Smooth muscle cell (in vitro differentiated cells): ENCODE data around the gene MYT1. TPM values are rescaled to one million over a fixed set of nuclear protein-coding genes. Genes with fewer than 3 reads are reported as not detected.

Experiments
- DNase-seq: peaks from one replicate; lab custom pipeline; 2025; ENCODE audit not compliant: unreplicated experiment; lab: John Stamatoyannopoulos, UW
- H2AFZ ChIP-seq: fragments of 200-600 bp; sonication (generic); 2 replicates; pipeline ENCODE4 v1.6.0; 2016; ENCODE audit warnings: antibody characterized with exemption, low read depth, mild to moderate bottlenecking
- H3F3A ChIP-seq: fragments of 200-600 bp; sonication (generic); 2 replicates; pipeline ENCODE4 v1.6.0; 2017; ENCODE audit warnings: antibody characterized with exemption, low read depth
- H3K27ac ChIP-seq: fragments of 200-600 bp; sonication (generic); 2 replicates; pipeline ENCODE4 v1.5.1; 2016; ENCODE audit warnings: low read depth, mild to moderate bottlenecking
- H3K27me3 ChIP-seq: fragments of 200-600 bp; sonication (generic); 2 replicates; pipeline ENCODE4 v1.6.1; 2016; ENCODE audit warnings: low read depth, mild to moderate bottlenecking
- H3K36me3 ChIP-seq: fragments of 200-600 bp; sonication (generic); 2 replicates; pipeline ENCODE4 v1.5.1; 2016; ENCODE audit warnings: low read depth
- H3K4me1 ChIP-seq: fragments of 200-600 bp; sonication (generic); 2 replicates; pipeline ENCODE4 v1.5.1; 2016; ENCODE audit warnings: low read depth
- H3K4me2 ChIP-seq: fragments of 200-600 bp; sonication (generic); 2 replicates; pipeline ENCODE4 v1.6.0; 2016; ENCODE audit warnings: mild to moderate bottlenecking
- H3K4me3 ChIP-seq: fragments of 200-600 bp; sonication (generic); 2 replicates; pipeline ENCODE4 v1.5.1; 2016; ENCODE audit warnings: mild to moderate bottlenecking
- H3K79me2 ChIP-seq: fragments of 200-600 bp; sonication (generic); 2 replicates; pipeline ENCODE4 v1.6.0; 2016; ENCODE audit warnings: low read depth, mild to moderate bottlenecking
- H3K9ac ChIP-seq: fragments of 200-600 bp; sonication (generic); 2 replicates; pipeline ENCODE4 v1.6.0; 2016; ENCODE audit warnings: low read depth
- H3K9me3 ChIP-seq: fragments of 200-600 bp; sonication (generic); replicated peaks from 2 replicates; pipeline ENCODE4 v1.5.1; 2016; ENCODE audit warnings: low read depth
- H4K20me1 ChIP-seq: fragments of 200-600 bp; sonication (generic); 2 replicates; pipeline ENCODE4 v1.6.0; 2016; ENCODE audit warnings: low read depth
- CTCF ChIP-seq: fragments of 200-600 bp; sonication (generic); IDR thresholded peaks from 2 replicates; pipeline ENCODE4 v1.5.1; 2017; ENCODE audit warnings: borderline replicate concordance, mild to moderate bottlenecking, antibody characterized with exemption; ENCODE audit not compliant: insufficient read depth, poor library complexity, severe bottlenecking
- WGBS: methylation state at CpG from one replicate; pipeline ENCODE4 v1.1.7; 2016; ENCODE audit warnings: low lambda C conversion rate; 5-methylcytosine and 5-hydroxymethylcytosine counted together
- polyA plus RNA-seq: library from polyadenylated mRNA; unstranded; fragments of >200 nt; fragmentation: Nextera tagmentation; extraction: Ambion mirVana; gene quantifications from 2 replicates; pipeline ENCODE4 v1.2.1, GENCODE V29; 2016
- total RNA-seq: library from RNA; depleted of rRNA; stranded (reverse); fragments of >200 nt; gene quantifications from 2 replicates; pipeline ENCODE4 v1.2.3, GENCODE V29; 2014

The MYT1 gene
- total and polyA plus RNA-seq, 2 experiments from 2014 or later, result 0.09 TPM; not detected in 1

- H3K4me2 ChIP-seq, result no peak overlapping the region
- no peaks in the 10 kb centered on the region for H3K36me3 ChIP-seq
- TF ChIP-seq CTCF, result no peak
- no peak for DNase-seq
- 83% methylated on average over 17 of the region's 21 CpGs for WGBS
- H3F3A ChIP-seq, result no peaks in the 10 kb centered on the region
- no peak overlapping the region for H3K27ac ChIP-seq
- H3K4me1 ChIP-seq, result no peaks in the 10 kb centered on the region
- no peak overlapping the region for H3K4me3 ChIP-seq
- H3K27me3 ChIP-seq, result no peaks in the 10 kb centered on the region
- H3K79me2 ChIP-seq, result no peaks in the 10 kb centered on the region
- H4K20me1 ChIP-seq, result no peaks in the 10 kb centered on the region
- no peak overlapping the region for H3K9ac ChIP-seq
- H2AFZ ChIP-seq, result no peak overlapping the region
- H3K9me3 ChIP-seq, result no peaks in the 10 kb centered on the region
These were observed 47.8 kb downstream of the MYT1 start for GRCh38 chr20:64211874-64212658.

GRCh38 chr20:64212755-64213154 is 48.5 kb downstream of the MYT1 start:
- Histone ChIP-seq H3K4me3 (no peak overlapping the region), H3K9ac (no peak overlapping the region), H3K27ac (no peak overlapping the region), H3K27me3 (no peaks in the 10 kb centered on the region), H4K20me1 (no peaks in the 10 kb centered on the region), H3K36me3 (no peaks in the 10 kb centered on the region), H3K4me1 (no peaks in the 10 kb centered on the region), H3K4me2 (no peak overlapping the region), H3K9me3 (no peaks in the 10 kb centered on the region), H3K79me2 (no peaks in the 10 kb centered on the region), H2AFZ (no peak overlapping the region), H3F3A (no peaks in the 10 kb centered on the region)
- TF ChIP-seq CTCF, result no peak
- peak; percentile 7 for DNase-seq
- WGBS, result 68% methylated on average over 7 of the region's 7 CpGs

- no peaks in the 10 kb centered on the region for H3K9me3 ChIP-seq
- no peak overlapping the region for H3K27ac ChIP-seq
- 92% methylated on average over 10 of the region's 10 CpGs for WGBS
- H3K79me2 ChIP-seq, result no peaks in the 10 kb centered on the region
- no peak for DNase-seq
- H4K20me1 ChIP-seq, result no peaks in the 10 kb centered on the region
- H2AFZ ChIP-seq, result no peak overlapping the region
- TF ChIP-seq CTCF, result no peak
- H3K4me3 ChIP-seq, result no peak overlapping the region
- H3K36me3 ChIP-seq, result no peaks in the 10 kb centered on the region
- H3F3A ChIP-seq, result no peaks in the 10 kb centered on the region
- H3K4me2 ChIP-seq, result no peak overlapping the region
- no peak overlapping the region for H3K9ac ChIP-seq
- no peaks in the 10 kb centered on the region for H3K27me3 ChIP-seq
- no peaks in the 10 kb centered on the region for H3K4me1 ChIP-seq
These were observed 49.9 kb downstream of the MYT1 start for GRCh38 chr20:64214113-64214512.

GRCh38 chr20:64214952-64215351 is 50.7 kb downstream of the MYT1 start:
- Histone ChIP-seq H2AFZ (no peak overlapping the region), H3K4me2 (no peak overlapping the region), H3K9ac (no peak overlapping the region), H3K9me3 (no peaks in the 10 kb centered on the region), H3K36me3 (no peaks in the 10 kb centered on the region), H3K4me1 (no peaks in the 10 kb centered on the region), H3K27ac (no peak overlapping the region), H3K27me3 (no peaks in the 10 kb centered on the region), H3F3A (no peaks in the 10 kb centered on the region), H4K20me1 (no peaks in the 10 kb centered on the region), H3K79me2 (no peaks in the 10 kb centered on the region), H3K4me3 (no peak overlapping the region)
- TF ChIP-seq CTCF, result no peak
- DNase-seq, result no peak
- WGBS, result 63% methylated on average over 6 of the region's 6 CpGs
